B cell (primary cell): ENCODE data around the gene ARHGAP42.

Source experiments
- EZH2 ChIP-seq: IDR thresholded peaks from 2 replicates; pipeline ENCODE4 v1.6.1; 2012; ENCODE audit warnings: borderline replicate concordance, low read depth, mild to moderate bottlenecking, moderate library complexity, low read length; ENCODE audit not compliant: insufficient read depth, poor library complexity, severe bottlenecking
- TF ChIP-seq, protein P1 (sequence below): fragments of 200-600 bp; IDR thresholded peaks from one replicate; pipeline ENCODE4 v1.8.0; 2022; ENCODE audit warnings: antibody characterized with exemption, mild to moderate bottlenecking

GRCh38 chr11:100706179-100706578 lies 19.1 kb downstream of the ARHGAP42 start:
- TF ChIP-seq, protein P1, sequence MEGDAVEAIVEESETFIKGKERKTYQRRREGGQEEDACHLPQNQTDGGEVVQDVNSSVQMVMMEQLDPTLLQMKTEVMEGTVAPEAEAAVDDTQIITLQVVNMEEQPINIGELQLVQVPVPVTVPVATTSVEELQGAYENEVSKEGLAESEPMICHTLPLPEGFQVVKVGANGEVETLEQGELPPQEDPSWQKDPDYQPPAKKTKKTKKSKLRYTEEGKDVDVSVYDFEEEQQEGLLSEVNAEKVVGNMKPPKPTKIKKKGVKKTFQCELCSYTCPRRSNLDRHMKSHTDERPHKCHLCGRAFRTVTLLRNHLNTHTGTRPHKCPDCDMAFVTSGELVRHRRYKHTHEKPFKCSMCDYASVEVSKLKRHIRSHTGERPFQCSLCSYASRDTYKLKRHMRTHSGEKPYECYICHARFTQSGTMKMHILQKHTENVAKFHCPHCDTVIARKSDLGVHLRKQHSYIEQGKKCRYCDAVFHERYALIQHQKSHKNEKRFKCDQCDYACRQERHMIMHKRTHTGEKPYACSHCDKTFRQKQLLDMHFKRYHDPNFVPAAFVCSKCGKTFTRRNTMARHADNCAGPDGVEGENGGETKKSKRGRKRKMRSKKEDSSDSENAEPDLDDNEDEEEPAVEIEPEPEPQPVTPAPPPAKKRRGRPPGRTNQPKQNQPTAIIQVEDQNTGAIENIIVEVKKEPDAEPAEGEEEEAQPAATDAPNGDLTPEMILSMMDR: no peak
- TF ChIP-seq EZH2: no peak
